GM21526 (cell line): ENCODE data around the gene GPLD1.
"Not testable (repeated sequence)": the region's sequence is repeated elsewhere in the genome, so short reads cannot be mapped to it uniquely, and the experiment has no call there.

Experiments used
- ATAC-seq: cut with Tn5 transposase; IDR thresholded peaks from one replicate; pipeline ENCODE4 v1.9.1; 2021; ENCODE audit warnings: moderate library complexity; ENCODE audit not compliant: unreplicated experiment, low FRiP score

Gene GPLD1

GRCh38 chr6:24387818-24388217, 101.6 kb downstream of the GPLD1 start:
- no peak for ATAC-seq

- no peak for ATAC-seq
Observed at GRCh38 chr6:24385536-24386269, 103.7 kb downstream of the GPLD1 start.

- ATAC-seq: not testable (repeated sequence)
Observed at GRCh38 chr6:24384369-24385130, 104.8 kb downstream of the GPLD1 start.

GRCh38 chr6:24382891-24383494, 106.4 kb downstream of the GPLD1 start:
- not testable (repeated sequence) for ATAC-seq

GRCh38 chr6:24382220-24382540, 107.2 kb downstream of the GPLD1 start:
- no peak for ATAC-seq

GRCh38 chr6:24381476-24382219, 107.7 kb downstream of the GPLD1 start:
- no peak for ATAC-seq

- no peak for ATAC-seq
Observed at GRCh38 chr6:24378473-24379097, 110.8 kb downstream of the GPLD1 start.
